ENCODE data around the gene SH2D6. TPM values are rescaled to one million over a fixed set of nuclear protein-coding genes. Genes with fewer than 3 reads are reported as not detected.
A peak's percentile ranks its signal among the peaks of the same experiment; 100 is the strongest.

Gene SH2D6
- total and polyA plus RNA-seq, 9 of the 15 experiments (the other 6 are each of a cell fraction or from before 2014, with no cell fraction given) = 0.07 to 0.76 (median 0.33) TPM; not detected in 2

DNA sequence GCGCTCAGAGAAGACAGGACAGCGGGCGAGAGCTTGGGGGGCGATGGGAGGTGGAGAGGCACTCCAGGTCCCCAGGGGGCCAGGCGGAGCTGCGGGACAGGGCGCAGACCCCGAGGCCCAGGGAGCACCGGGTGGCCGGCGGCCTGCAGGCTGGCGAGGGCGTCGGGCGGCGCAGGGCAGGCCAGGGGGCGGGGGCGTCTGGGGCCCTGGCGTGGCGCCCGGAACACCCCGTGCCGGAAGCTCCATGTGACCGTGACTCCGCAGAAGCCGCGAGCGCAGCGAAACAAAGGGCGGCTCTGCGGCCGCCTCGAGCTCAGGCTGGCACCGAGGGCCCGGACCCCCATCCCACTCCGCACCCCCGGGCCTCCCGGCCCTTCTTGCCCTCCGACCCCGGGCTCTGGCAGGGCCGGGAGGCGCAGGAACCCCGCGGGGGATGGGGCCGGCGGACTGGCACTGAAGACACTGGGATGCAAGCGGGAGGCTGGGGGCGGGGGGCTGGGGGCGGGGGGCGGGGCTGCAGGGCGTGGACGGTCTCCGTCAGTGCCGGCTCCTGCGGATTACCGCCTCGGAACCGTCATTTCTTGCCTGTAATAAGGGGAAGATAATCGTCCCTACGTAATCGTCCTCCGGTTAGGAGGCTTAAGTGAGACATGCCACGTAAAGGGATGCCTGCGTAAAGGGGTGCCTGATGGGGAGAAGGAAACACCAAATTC is 19.1 kb downstream of the SH2D6 start (continued):
- no peak for TF ChIP-seq SNIP1 (IDR thresholded peaks at IDR 0.05; ENCODE audit: low read depth)
- TF ChIP-seq POLR2A (conservative IDR thresholded peaks at IDR 0.05) = peak; percentile 42; the same call in 1 of the 2 replicates
- peak; percentile 54; the same call in 1 of the 2 replicates for TF ChIP-seq ZNF766 (CRISPR knock-in tag; conservative IDR thresholded peaks at IDR 0.05)
- TF ChIP-seq ZKSCAN3 (CRISPR knock-in tag; IDR thresholded peaks at IDR 0.05) = no peak
- TF ChIP-seq ZNF644 (tag; IDR thresholded peaks at IDR 0.05; ENCODE audit: low read depth) = no peak
- TF ChIP-seq CBFA2T3 (IDR thresholded peaks at IDR 0.05) = no peak
- no peak for TF ChIP-seq BDP1 (IDR thresholded peaks at IDR 0.05; ENCODE audit: insufficient read depth, insufficient read length)
- no peak for TF ChIP-seq ATF2 (CRISPR knock-in tag; IDR thresholded peaks at IDR 0.05)
- no peak for TF ChIP-seq STAT5A (IDR thresholded peaks at IDR 0.05; ENCODE audit: borderline replicate concordance, low read length)
- TF ChIP-seq MYBL2 (IDR thresholded peaks at IDR 0.05; ENCODE audit: low read depth) = no peak
- TF ChIP-seq MYBL2 (CRISPR knock-in tag; IDR thresholded peaks at IDR 0.05; ENCODE audit: borderline replicate concordance) = no peak
- no peak for TF ChIP-seq RBM39 (optimal IDR thresholded peaks at IDR 0.05; ENCODE audit: low read depth, low read length)
- no peak for TF ChIP-seq MEIS2 (IDR thresholded peaks at IDR 0.05; ENCODE audit: partially characterized antibody)
- no peak for TF ChIP-seq NELFE (IDR thresholded peaks at IDR 0.05; ENCODE audit: insufficient read depth, insufficient read length)
- no peak for TF ChIP-seq HBP1 (CRISPR knock-in tag; IDR thresholded peaks at IDR 0.05)
- TF ChIP-seq NCOA6 (IDR thresholded peaks at IDR 0.05) = no peak
- TF ChIP-seq, protein P1, sequence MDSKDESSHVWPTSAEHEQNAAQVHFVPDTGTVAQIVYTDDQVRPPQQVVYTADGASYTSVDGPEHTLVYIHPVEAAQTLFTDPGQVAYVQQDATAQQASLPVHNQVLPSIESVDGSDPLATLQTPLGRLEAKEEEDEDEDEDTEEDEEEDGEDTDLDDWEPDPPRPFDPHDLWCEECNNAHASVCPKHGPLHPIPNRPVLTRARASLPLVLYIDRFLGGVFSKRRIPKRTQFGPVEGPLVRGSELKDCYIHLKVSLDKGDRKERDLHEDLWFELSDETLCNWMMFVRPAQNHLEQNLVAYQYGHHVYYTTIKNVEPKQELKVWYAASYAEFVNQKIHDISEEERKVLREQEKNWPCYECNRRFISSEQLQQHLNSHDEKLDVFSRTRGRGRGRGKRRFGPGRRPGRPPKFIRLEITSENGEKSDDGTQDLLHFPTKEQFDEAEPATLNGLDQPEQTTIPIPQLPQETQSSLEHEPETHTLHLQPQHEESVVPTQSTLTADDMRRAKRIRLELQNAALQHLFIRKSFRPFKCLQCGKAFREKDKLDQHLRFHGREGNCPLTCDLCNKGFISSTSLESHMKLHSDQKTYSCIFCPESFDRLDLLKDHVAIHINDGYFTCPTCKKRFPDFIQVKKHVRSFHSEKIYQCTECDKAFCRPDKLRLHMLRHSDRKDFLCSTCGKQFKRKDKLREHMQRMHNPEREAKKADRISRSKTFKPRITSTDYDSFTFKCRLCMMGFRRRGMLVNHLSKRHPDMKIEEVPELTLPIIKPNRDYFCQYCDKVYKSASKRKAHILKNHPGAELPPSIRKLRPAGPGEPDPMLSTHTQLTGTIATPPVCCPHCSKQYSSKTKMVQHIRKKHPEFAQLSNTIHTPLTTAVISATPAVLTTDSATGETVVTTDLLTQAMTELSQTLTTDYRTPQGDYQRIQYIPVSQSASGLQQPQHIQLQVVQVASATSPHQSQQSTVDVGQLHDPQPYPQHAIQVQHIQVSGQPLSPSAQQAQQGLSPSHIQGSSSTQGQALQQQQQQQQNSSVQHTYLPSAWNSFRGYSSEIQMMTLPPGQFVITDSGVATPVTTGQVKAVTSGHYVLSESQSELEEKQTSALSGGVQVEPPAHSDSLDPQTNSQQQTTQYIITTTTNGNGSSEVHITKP (IDR thresholded peaks at IDR 0.05; ENCODE audit: partially characterized antibody) = no peak
- TF ChIP-seq FOS (IDR thresholded peaks at IDR 0.05; ENCODE audit: extremely low read depth, insufficient read length) = no peak
- TF ChIP-seq ZMIZ1 (IDR thresholded peaks at IDR 0.05; ENCODE audit: low read depth in 2 of 2, low read length in 2 of 2) = no peak
- TF ChIP-seq FOXJ3 (CRISPR knock-in tag; IDR thresholded peaks at IDR 0.05) = no peak

All from K562 (cell line).